ENCODE measurements around the gene DIPK1C. TPM values are rescaled to one million over a fixed set of nuclear protein-coding genes. Genes with fewer than 3 reads are reported as not detected.

Gene DIPK1C
- polyA plus RNA-seq, 2 of the 4 experiments (the other 2 are of a cell fraction): not detected

GRCh38 chr18:74486119-74486849 lies 29.2 kb upstream of the DIPK1C start:
- DNase-seq (ENCODE audit: low read depth in 1 of 2, low spot score in 1 of 2) (no peak), ATAC-seq (no peak), FAIRE-seq (no peak)
- CTCF ChIA-PET: no interaction called here
- H3K4me1 ChIP-seq: no peaks in the 10 kb centered on the region
- WGBS (ENCODE audit: missing lambda C conversion rate): 53% methylated on average over 9 of the region's 15 CpGs
- H3K27ac ChIP-seq: no peak overlapping the region
- no peaks in the 10 kb centered on the region for H3K9me3 ChIP-seq
- H3K4me3 ChIP-seq: no peak overlapping the region
- TF ChIP-seq NFE2L2 (conservative IDR thresholded peaks at IDR 0.05; ENCODE audit: low read length) (no peak), JUNB (IDR thresholded peaks at IDR 0.05) (no peak), SMC3 (IDR thresholded peaks at IDR 0.05) (no peak), ELK1 (IDR thresholded peaks at IDR 0.05; ENCODE audit: low read depth, low read length) (no peak), HMGXB4 (CRISPR knock-in tag; IDR thresholded peaks at IDR 0.05; ENCODE audit: borderline replicate concordance) (no peak)
- POLR2A ChIA-PET: no interaction called here
- H3K4me2 ChIP-seq: no peak overlapping the region

GRCh38 chr18:74482697-74483096 lies 25.6 kb upstream of the DIPK1C start:
- ChIA-PET POLR2A (no interaction called here), CTCF (interaction anchor here (1.0 kb wide), 1 partner anchor 141 kb away, joined by 3 read pairs; no protein-coding TSS in a partner anchor)
- WGBS (ENCODE audit: missing lambda C conversion rate): 44% methylated on average over 11 of the region's 11 CpGs
- H3K27ac ChIP-seq: no peak overlapping the region
- ATAC-seq: no peak
- no peak for DNase-seq (ENCODE audit: low read depth in 1 of 2, low spot score in 1 of 2)
- no peak overlapping the region for H3K4me2 ChIP-seq
- TF ChIP-seq REST (IDR thresholded peaks at IDR 0.05): no peak
- TF ChIP-seq CBX2 (IDR thresholded peaks at IDR 0.05; ENCODE audit: borderline replicate concordance, low read depth): no peak
- no peak for TF ChIP-seq RCOR1 (IDR thresholded peaks at IDR 0.05; ENCODE audit: low read depth, low read length)
- no peak for TF ChIP-seq NFE2L2 (conservative IDR thresholded peaks at IDR 0.05; ENCODE audit: low read length)
- TF ChIP-seq GATA3 (IDR thresholded peaks at IDR 0.05; ENCODE audit: borderline replicate concordance): no peak
- no peak for TF ChIP-seq POLR2A (IDR thresholded peaks at IDR 0.05; ENCODE audit: low read length)
- no peak for TF ChIP-seq HMGXB4 (CRISPR knock-in tag; IDR thresholded peaks at IDR 0.05; ENCODE audit: borderline replicate concordance)
- no peak for TF ChIP-seq KDM1A (IDR thresholded peaks at IDR 0.05; ENCODE audit: low read depth)
- TF ChIP-seq RFX5 (IDR thresholded peaks at IDR 0.05): no peak
- no peak for TF ChIP-seq ZSCAN20 (CRISPR knock-in tag; IDR thresholded peaks at IDR 0.05)
- no peak for TF ChIP-seq ZFP36 (IDR thresholded peaks at IDR 0.05; ENCODE audit: borderline replicate concordance, partially characterized antibody)
- no peak for TF ChIP-seq MAFK (IDR thresholded peaks at IDR 0.05; ENCODE audit: partially characterized antibody)
- TF ChIP-seq BCL3 (IDR thresholded peaks at IDR 0.05): no peak
- TF ChIP-seq RNF2 (IDR thresholded peaks at IDR 0.05; ENCODE audit: borderline replicate concordance, low read depth): no peak
- no peak for TF ChIP-seq SREBF2 (IDR thresholded peaks at IDR 0.05)
- no peak for TF ChIP-seq PHF8 (IDR thresholded peaks at IDR 0.05; ENCODE audit: borderline replicate concordance, low read depth)
- TF ChIP-seq MYC (IDR thresholded peaks at IDR 0.05; ENCODE audit: borderline replicate concordance, low read length): no peak
- TF ChIP-seq CHD2 (IDR thresholded peaks at IDR 0.05; ENCODE audit: low read length, partially characterized antibody): no peak
- no peak for FAIRE-seq
- H3K9me3 ChIP-seq: no peaks in the 10 kb centered on the region
- H3K4me3 ChIP-seq: no peak overlapping the region
- no peaks in the 10 kb centered on the region for H3K4me1 ChIP-seq
